CD4-positive, alpha-beta T cell treated with Interleukin-10 for 1 hour (primary cell): ENCODE data around the gene L3MBTL1.
"Not testable (repeated sequence)": the region's sequence is repeated elsewhere in the genome, so short reads cannot be mapped to it uniquely, and the experiment has no call there.

Experiments used
- DNase-seq: peaks from one replicate; pipeline ENCODE4 v3.0.0-alpha.2; 2020

L3MBTL1 gene

GRCh38 chr20:43507150-43508080 lies at the start of gene L3MBTL1:
Gene L3MBTL1 (plus strand): TSS chr20:43507697. CDS start chr20:43513504, 5,807 bp downstream.
- no peak for DNase-seq

GRCh38 chr20:43458422-43458924 lies 49.0 kb upstream of the L3MBTL1 start:
- peak; percentile 43 for DNase-seq

- DNase-seq = peak; percentile 28
Measured at GRCh38 chr20:43459022-43459942, 48.2 kb upstream of the L3MBTL1 start.

- DNase-seq = no peak
Measured at GRCh38 chr20:43460172-43460829, 47.2 kb upstream of the L3MBTL1 start.

- DNase-seq = no peak
Measured at GRCh38 chr20:43460830-43461200, 46.7 kb upstream of the L3MBTL1 start.

- no peak for DNase-seq
Measured at GRCh38 chr20:43461894-43462659, 45.4 kb upstream of the L3MBTL1 start.

GRCh38 chr20:43462660-43463526 lies 44.6 kb upstream of the L3MBTL1 start:
- no peak for DNase-seq

GRCh38 chr20:43463527-43464218 lies 43.8 kb upstream of the L3MBTL1 start:
- no peak for DNase-seq

- no peak for DNase-seq
Measured at GRCh38 chr20:43464219-43464790, 43.2 kb upstream of the L3MBTL1 start.

- no peak for DNase-seq
Measured at GRCh38 chr20:43465625-43465943, 41.9 kb upstream of the L3MBTL1 start.

- DNase-seq = no peak
Measured at GRCh38 chr20:43467589-43467988, 39.9 kb upstream of the L3MBTL1 start.

GRCh38 chr20:43472671-43473380 lies 34.7 kb upstream of the L3MBTL1 start:
- DNase-seq = no peak

- no peak for DNase-seq
Measured at GRCh38 chr20:43473381-43473704, 34.2 kb upstream of the L3MBTL1 start.

GRCh38 chr20:43477193-43477592 lies 30.3 kb upstream of the L3MBTL1 start:
- DNase-seq = no peak

- no peak for DNase-seq
Measured at GRCh38 chr20:43477619-43478018, 29.9 kb upstream of the L3MBTL1 start.

GRCh38 chr20:43490038-43490437 lies 17.5 kb upstream of the L3MBTL1 start:
- no peak for DNase-seq

- no peak for DNase-seq
Measured at GRCh38 chr20:43492101-43492500, 15.4 kb upstream of the L3MBTL1 start.

GRCh38 chr20:43495388-43495787 lies 12.1 kb upstream of the L3MBTL1 start:
- no peak for DNase-seq

GRCh38 chr20:43502021-43502420 lies 5.5 kb upstream of the L3MBTL1 start:
- DNase-seq = not testable (repeated sequence)

GRCh38 chr20:43506238-43506637 lies 1.3 kb upstream of the L3MBTL1 start:
- DNase-seq = no peak
